ENCODE measurements around the gene CSNK1G1.
A peak's percentile ranks its signal among the peaks of the same experiment; 100 is the strongest.
"Not testable (repeated sequence)": the region's sequence is repeated elsewhere in the genome, so short reads cannot be mapped to it uniquely, and the experiment has no call there.

CSNK1G1 gene

DNA sequence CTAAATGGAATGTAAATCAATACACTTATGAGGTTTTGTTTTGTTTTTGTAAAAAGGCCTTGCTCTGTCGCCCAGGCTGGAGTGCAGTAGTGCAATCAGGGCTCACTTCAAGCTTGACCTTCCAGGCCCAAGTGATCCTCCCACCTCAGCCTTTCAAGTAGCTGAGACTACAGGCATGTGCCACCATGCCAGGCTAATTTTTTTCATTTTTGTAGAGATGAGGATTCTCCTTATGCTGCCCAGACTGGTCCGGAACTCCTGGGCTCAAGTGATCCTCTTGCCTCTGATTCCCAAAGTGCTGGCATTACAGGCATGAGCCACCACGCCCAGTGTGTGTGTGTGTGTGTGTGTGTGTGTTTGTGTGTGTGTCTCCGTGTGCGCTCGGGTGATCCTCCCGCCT lies 30.3 kb upstream of the CSNK1G1 start:
- CTCF ChIA-PET: no interaction called here
- TF ChIP-seq, protein P1, sequence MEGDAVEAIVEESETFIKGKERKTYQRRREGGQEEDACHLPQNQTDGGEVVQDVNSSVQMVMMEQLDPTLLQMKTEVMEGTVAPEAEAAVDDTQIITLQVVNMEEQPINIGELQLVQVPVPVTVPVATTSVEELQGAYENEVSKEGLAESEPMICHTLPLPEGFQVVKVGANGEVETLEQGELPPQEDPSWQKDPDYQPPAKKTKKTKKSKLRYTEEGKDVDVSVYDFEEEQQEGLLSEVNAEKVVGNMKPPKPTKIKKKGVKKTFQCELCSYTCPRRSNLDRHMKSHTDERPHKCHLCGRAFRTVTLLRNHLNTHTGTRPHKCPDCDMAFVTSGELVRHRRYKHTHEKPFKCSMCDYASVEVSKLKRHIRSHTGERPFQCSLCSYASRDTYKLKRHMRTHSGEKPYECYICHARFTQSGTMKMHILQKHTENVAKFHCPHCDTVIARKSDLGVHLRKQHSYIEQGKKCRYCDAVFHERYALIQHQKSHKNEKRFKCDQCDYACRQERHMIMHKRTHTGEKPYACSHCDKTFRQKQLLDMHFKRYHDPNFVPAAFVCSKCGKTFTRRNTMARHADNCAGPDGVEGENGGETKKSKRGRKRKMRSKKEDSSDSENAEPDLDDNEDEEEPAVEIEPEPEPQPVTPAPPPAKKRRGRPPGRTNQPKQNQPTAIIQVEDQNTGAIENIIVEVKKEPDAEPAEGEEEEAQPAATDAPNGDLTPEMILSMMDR (conservative IDR thresholded peaks at IDR 0.05; ENCODE audit: low read depth): no peak
- POLR2A ChIA-PET (ENCODE audit: low non-redundant PET): interaction anchor here (0.6 kb wide), 1 partner anchor 100 kb away, joined by 3 read pairs; no protein-coding TSS in a partner anchor
- H3K27ac ChIP-seq: peak overlapping the region; percentile 51
- DNase-seq (ENCODE audit: low spot score): no peak

DNA sequence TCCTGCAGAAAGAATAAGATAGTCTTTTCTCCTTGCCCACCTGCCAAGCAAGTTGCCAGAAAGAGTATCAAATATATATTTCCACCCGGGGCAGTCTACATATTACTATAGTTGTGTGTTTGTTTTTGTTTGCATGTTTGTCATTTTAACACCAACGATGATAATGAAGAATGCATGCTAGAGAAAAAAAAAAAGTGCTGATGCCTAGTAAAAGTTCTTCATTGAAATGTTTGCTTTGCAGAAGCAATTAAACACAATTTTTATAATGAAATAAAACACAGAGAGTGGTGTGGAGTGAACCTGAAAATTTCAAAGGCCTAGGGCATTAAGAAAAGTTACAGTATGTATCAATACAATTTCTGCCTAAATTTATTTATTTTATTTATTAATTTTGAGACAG lies 27.8 kb upstream of the CSNK1G1 start:
- POLR2A ChIA-PET (ENCODE audit: low non-redundant PET): interaction anchor here (0.6 kb wide), 1 partner anchor 190 kb away, joined by 10 read pairs; no protein-coding TSS in a partner anchor
- DNase-seq (ENCODE audit: low spot score): no peak
- TF ChIP-seq, protein P1 (conservative IDR thresholded peaks at IDR 0.05; ENCODE audit: low read depth): no peak
- no peak overlapping the region for H3K27ac ChIP-seq
- CTCF ChIA-PET: no interaction called here

DNA sequence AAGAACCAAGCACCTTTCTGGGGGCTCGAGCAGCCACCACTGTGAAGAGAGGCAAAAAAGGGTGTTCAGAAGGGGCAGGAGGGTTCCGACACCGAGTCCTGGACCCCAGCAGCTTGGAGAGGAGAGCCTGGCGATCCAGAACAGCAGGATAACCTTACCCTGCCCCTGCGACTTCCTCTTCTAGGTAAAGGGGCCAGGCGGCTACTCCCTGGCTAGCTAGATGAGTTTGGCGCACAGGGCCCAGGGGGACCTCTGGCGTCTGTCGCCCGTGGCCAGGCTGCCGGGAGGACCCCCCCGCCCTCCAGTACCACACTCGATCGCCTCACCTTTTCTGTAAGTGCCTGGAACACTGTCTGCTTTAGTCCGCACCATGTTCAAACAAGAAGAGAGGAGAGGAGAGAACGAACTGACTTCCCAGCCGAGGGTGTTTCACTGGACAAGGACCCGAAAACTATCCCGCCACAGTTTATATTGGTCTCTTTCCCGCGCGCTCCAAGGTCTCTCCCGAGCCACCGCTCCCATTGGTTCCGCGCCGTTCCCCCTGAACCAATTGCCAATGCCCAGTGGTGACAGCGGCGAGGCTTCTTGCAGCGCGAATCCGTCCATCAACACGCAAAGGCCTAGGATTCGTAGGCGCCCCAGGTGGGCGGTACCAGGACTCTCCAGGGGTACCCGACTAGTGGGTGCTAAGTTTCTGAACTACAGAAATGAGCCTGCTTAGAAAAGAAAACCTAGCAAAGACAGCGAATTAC lies 25.2 kb upstream of the CSNK1G1 start, which contains the start of gene PCLAF:
TSS of gene PCLAF (minus strand) at position 442 of the 752 bp plus-strand sequence. CDS start at position 372, 70 bp downstream.
- POLR2A ChIA-PET (ENCODE audit: low non-redundant PET): no interaction called here
- CTCF ChIA-PET: interaction anchor here (0.5 to 0.6 kb wide), 2 partner anchors 47 to 491 kb away, joined by 3 read pairs; no protein-coding TSS in a partner anchor
- peak within 1 kb of the TSS; percentile 81 for H3K27ac ChIP-seq
- TF ChIP-seq, protein P1 (conservative IDR thresholded peaks at IDR 0.05; ENCODE audit: low read depth): no peak
- DNase-seq (ENCODE audit: low spot score): peak; percentile 98

DNA sequence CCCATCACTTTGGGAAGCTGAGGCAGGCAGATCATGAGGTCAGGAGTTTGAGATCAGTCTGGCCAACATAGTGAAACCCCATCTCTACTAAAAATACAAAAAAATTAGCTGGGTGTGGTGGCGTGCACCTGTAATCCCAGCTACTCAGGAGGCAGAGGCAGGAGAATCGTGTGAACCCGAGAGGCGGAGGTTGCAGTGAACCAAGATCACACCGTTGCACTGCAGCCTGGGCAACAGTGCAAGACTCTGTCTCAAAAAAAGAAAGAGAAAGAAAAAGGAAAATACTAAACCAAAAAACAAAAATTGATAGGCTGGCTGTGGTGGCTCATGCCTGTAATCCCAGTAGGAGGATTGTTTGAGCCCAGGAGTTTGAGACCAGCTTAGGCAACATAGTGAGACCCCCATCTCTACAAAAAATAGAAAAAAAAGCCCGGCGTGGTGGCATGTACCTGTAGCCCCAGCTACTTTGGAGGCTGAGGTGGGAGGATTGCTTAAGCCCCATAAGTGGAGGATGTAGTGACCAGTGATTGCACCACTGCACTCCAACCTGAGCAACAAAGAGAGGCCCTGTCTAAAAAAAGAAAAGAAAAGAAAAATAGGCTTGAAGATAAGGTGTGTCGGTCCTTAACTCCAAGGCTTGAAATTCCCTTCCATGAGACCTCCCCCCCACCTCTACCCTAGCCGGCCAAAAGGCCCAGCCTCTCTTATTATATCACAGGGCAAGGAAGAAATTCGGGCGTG lies 24.3 kb upstream of the CSNK1G1 start:
- DNase-seq (ENCODE audit: low spot score); POLR2A ChIA-PET (ENCODE audit: low non-redundant PET): not testable (repeated sequence)
- H3K27ac ChIP-seq: peak overlapping the region; percentile 81
- CTCF ChIA-PET: interaction anchor here (0.5 to 0.6 kb wide), 2 partner anchors 312 to 337 kb away, joined by 3 read pairs; no protein-coding TSS in a partner anchor

DNA sequence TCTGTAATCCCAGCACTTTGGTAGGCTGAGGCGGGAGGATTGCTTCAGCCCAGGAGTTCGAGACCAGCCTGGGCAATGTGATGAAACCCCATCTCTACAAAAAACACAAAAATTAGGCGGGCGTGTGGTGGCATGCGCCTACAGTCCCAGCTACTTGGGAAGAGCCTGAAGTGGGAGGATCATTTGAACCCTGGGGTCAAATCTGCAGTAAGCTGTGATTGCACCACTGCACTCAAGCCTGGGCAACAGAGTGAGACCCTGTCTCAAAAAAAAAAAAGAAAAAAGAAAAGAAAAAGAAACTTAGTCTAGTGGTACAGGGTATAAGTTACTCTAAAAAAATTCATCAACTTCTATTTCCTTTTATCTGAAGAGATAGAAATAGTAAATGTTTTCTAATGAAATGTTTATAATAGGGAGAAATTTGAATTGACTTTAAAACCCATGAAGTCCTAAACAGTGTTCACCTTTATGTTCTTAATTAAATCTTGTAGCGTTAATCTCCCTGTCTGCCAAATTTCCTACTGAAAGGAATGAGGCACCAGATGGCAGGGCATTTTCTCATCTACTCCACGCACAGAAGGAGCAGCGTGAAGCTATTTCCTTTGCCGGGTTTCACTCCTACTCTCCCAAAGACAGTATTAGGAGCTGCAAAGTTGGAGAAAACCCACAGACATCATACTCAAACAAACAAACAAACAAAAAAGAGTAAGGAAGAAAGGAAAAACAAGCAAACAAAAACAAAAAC lies 23.4 kb upstream of the CSNK1G1 start:
- DNase-seq (ENCODE audit: low spot score): no peak
- peak overlapping the region; percentile 66 for H3K27ac ChIP-seq
- TF ChIP-seq, protein P1 (conservative IDR thresholded peaks at IDR 0.05; ENCODE audit: low read depth): no peak
- ChIA-PET CTCF (interaction anchor here (0.5 kb wide), 1 partner anchor 337 kb away, joined by 3 read pairs; no protein-coding TSS in a partner anchor), POLR2A (ENCODE audit: low non-redundant PET) (no interaction called here)

DNA sequence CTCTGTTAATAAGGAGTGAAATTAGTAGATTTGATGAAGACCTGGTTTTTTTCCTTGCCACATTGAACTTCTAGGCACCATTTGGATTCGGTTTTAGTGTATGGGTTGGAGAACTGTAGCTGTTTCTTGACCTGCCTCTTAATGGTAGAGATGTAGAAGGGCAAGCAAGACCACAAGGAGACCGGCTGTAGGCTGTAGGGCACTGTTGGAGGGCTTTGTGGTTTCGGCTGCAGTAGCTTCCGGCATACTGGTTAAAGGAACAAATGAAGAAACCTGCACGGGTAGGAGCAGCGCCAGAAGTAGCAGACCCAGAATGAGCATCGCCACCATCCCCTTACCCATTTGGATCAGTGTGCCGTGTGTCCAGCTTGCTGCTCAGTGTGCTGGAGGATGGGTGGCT lies 17.4 kb upstream of the CSNK1G1 start:
- TF ChIP-seq, protein P1 (conservative IDR thresholded peaks at IDR 0.05; ENCODE audit: low read depth): no peak
- DNase-seq (ENCODE audit: low spot score): no peak
- CTCF ChIA-PET: no interaction called here
- POLR2A ChIA-PET (ENCODE audit: low non-redundant PET): no interaction called here
- no peak overlapping the region for H3K27ac ChIP-seq

DNA sequence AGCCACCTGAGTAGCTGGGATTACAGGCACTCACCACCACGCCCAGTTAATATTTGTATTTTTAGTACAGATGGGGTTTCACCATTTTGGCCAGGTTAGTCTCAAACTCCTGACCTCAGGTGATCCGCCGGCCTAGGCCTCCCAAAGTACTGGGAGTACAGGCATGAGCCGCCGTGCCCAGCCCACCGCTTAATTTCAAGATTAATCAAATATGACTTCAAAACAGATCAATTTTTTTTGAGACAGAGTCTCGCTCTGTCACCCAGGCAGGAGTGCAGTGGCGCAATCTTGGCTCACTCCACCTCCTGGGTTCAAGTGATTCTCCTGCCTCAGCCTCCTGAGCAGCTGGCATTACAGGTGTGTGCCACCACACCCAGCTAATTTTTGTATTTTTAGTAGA lies 15.4 kb upstream of the CSNK1G1 start:
- CTCF ChIA-PET; DNase-seq (ENCODE audit: low spot score); POLR2A ChIA-PET (ENCODE audit: low non-redundant PET): not testable (repeated sequence)
- H3K27ac ChIP-seq: peak overlapping the region; percentile 11; the same call in 1 of the 2 replicates
